GM21619 (cell line): ENCODE results near the gene HSP90AB1.

Source experiments
- ATAC-seq: cut with Tn5 transposase; IDR thresholded peaks from one replicate; pipeline ENCODE4 v1.9.1; 2021; ENCODE audit not compliant: unreplicated experiment

HSP90AB1 gene

GRCh38 chr6:44235269-44235668 is 11.6 kb upstream of the HSP90AB1 start:
- no peak for ATAC-seq

GRCh38 chr6:44235891-44236516 is 10.9 kb upstream of the HSP90AB1 start:
- ATAC-seq = no peak

- ATAC-seq = peak; percentile 69
Observed at GRCh38 chr6:44237021-44237812, 9.7 kb upstream of the HSP90AB1 start.

GRCh38 chr6:44237813-44238433 is 9.0 kb upstream of the HSP90AB1 start:
- peak; percentile 69 for ATAC-seq

GRCh38 chr6:44238687-44239350 is 8.1 kb upstream of the HSP90AB1 start:
- no peak for ATAC-seq

- ATAC-seq = no peak
Observed at GRCh38 chr6:44243345-44243744, 3.6 kb upstream of the HSP90AB1 start.

- ATAC-seq = no peak
Observed at GRCh38 chr6:44245391-44245911, 1.4 kb upstream of the HSP90AB1 start.

GRCh38 chr6:44245912-44246662 is 814 bp upstream of the HSP90AB1 start:
- peak; percentile 45 for ATAC-seq

- ATAC-seq = peak; percentile 28
Observed at GRCh38 chr6:44247338-44248302, 719 bp downstream of the HSP90AB1 start.

GRCh38 chr6:44248579-44248978 is 1.7 kb downstream of the HSP90AB1 start:
- ATAC-seq = no peak

GRCh38 chr6:44249082-44249748 is 2.3 kb downstream of the HSP90AB1 start:
- ATAC-seq = no peak

- ATAC-seq = no peak
Observed at GRCh38 chr6:44250067-44250717, 3.3 kb downstream of the HSP90AB1 start.

GRCh38 chr6:44250718-44251123 is 3.8 kb downstream of the HSP90AB1 start:
- ATAC-seq = no peak

GRCh38 chr6:44251576-44252524 is 4.9 kb downstream of the HSP90AB1 start:
- ATAC-seq = no peak

- ATAC-seq = no peak
Observed at GRCh38 chr6:44253307-44254101, 6.6 kb downstream of the HSP90AB1 start.
